Skeletal muscle satellite cell (primary cell): ENCODE data around the gene HES6.

Experiments used
- H3K27me3 ChIP-seq: 2 replicates; pipeline ENCODE4 v1.7.0; 2013; ENCODE audit warnings: low read length; ENCODE audit not compliant: control insufficient read depth, insufficient read depth
- H3K36me3 ChIP-seq: 2 replicates; pipeline ENCODE4 v1.7.0; 2013; ENCODE audit warnings: mild to moderate bottlenecking, control low read depth, low read length; ENCODE audit not compliant: insufficient read depth
- H3K4me1 ChIP-seq: 2 replicates; pipeline ENCODE4 v1.7.0; 2013; ENCODE audit warnings: low read length; ENCODE audit not compliant: control insufficient read depth, insufficient read depth
- H3K4me2 ChIP-seq: 2 replicates; pipeline ENCODE4 v1.7.0; 2013; ENCODE audit warnings: mild to moderate bottlenecking, low read length
- H3K4me3 ChIP-seq: 2 replicates; pipeline ENCODE4 v1.7.0; 2013; ENCODE audit warnings: low read length
- H3K9ac ChIP-seq: 2 replicates; pipeline ENCODE4 v1.7.0; 2013; ENCODE audit warnings: mild to moderate bottlenecking, low read depth, low read length, moderate library complexity
- H3K9me3 ChIP-seq: replicated peaks from 2 replicates; pipeline ENCODE4 v1.7.0; 2013; ENCODE audit warnings: mild to moderate bottlenecking, control low read depth, low read length

HES6 gene

DNA sequence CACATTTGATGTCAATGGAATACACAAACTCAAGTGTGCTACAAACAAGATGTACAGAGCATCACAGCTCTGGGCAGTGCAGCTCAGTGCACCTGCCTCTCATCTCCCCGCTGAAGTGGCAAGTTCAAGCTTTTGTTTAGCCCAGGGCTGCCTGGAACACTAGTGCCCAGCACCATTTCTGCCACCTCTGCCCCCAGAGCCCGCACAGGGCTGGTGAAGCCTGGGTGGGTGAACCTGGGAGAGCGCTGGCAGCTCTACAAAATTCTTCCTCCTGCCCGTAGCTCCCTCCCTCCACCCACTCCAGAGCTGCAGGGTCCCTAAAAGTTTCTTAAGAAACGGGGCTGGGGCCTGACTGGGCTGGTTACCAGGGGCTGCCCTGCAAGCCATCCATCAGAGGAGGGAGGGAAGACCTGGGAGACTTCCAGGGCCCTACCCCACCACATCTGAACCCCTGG lies 1.5 kb downstream of the HES6 start:
- Histone ChIP-seq H3K4me1 (peaks cover 16% of the 10 kb centered on the region), H3K9ac (no peak overlapping the region), H3K36me3 (no peaks in the 10 kb centered on the region), H3K4me2 (no peak overlapping the region), H3K9me3 (no peaks in the 10 kb centered on the region), H3K27me3 (peaks cover 23% of the 10 kb centered on the region), H3K4me3 (no peak overlapping the region)

DNA sequence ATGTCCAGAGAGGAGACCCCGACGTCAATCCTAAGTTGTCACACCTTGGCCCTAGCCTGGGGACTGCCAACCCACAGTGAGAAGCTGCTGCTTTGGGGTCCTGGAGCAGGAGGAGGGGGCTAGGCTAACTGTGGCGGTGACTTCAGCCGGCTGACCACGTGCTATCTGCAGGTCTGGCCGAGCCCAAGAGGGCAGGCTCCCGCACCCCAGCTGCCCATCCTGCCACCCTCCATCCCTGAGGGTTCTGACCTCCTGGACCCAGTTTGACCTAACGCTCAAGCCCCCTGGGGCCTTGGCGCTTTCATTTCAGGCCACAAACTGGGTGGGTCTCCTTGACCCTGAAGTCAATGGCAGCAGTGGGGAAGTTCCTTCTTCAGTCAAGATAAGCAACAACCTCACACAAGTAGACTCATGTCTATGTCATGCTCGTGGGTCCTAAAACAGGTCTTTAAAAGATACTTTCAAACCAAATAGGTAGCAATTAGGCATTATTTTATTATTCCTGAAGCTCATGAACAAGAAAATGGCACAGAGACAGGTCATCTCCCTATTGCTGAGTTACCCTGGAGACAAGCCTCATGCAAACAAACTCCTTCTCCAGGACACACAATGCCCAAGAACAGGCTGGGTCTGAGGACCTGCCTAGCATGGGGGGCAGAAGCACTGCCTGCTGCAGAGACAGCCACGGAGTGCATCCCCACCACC lies 2.3 kb downstream of the HES6 start:
- H3K4me2 ChIP-seq: no peak overlapping the region
- no peaks in the 10 kb centered on the region for H3K9me3 ChIP-seq
- H3K36me3 ChIP-seq: no peaks in the 10 kb centered on the region
- H3K27me3 ChIP-seq: peaks cover 23% of the 10 kb centered on the region
- H3K4me3 ChIP-seq: no peak overlapping the region
- H3K4me1 ChIP-seq: peaks cover 13% of the 10 kb centered on the region
- no peak overlapping the region for H3K9ac ChIP-seq

DNA sequence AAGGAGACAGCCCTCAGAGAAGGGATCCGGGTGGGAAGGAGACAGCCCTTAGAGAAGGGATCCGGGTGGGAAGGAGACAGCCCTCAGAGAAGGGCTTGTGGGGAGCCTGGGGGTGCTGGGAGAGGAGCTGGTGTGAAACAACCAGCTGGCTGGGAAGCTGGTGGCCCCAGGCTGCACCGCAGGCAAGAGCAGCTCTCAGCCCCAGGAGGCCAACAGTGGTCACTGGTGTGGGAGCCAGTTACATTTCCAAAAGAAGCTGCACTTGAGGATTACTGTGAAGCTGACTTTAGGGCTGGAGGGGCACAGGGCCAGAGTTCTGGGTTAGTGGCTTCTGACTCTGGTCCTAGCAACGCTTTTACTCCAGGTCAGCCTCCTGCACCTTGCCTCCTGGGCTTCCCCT lies 3.3 kb downstream of the HES6 start:
- H3K9ac ChIP-seq: no peak overlapping the region
- no peaks in the 10 kb centered on the region for H3K9me3 ChIP-seq
- no peaks in the 10 kb centered on the region for H3K36me3 ChIP-seq
- peaks cover 12% of the 10 kb centered on the region for H3K4me1 ChIP-seq
- H3K4me3 ChIP-seq: no peak overlapping the region
- no peak overlapping the region for H3K4me2 ChIP-seq
- H3K27me3 ChIP-seq: peaks cover 31% of the 10 kb centered on the region

DNA sequence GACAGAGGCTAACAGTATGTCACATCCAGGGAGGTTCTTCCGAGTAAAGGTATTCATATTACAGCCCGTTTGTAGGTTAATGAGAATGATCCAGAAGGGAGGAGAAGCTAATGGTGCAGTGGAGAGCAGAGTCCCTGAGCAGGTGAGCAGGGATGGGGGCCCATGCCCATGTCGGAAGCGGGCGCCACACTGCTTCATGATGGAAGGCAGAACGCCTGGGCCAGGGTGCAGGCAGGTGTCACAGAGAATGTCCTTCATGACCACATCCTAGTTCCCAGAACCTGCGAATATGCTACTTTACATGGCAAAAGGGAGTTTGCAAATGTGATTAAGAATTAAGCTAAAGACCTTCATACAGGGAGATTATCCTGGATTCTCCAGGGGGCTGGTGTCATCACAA lies 4.0 kb downstream of the HES6 start:
- H3K4me3 ChIP-seq: no peak overlapping the region
- H3K36me3 ChIP-seq: no peaks in the 10 kb centered on the region
- no peak overlapping the region for H3K9ac ChIP-seq
- no peaks in the 10 kb centered on the region for H3K9me3 ChIP-seq
- H3K4me1 ChIP-seq: peaks cover 9% of the 10 kb centered on the region
- H3K27me3 ChIP-seq: peaks cover 37% of the 10 kb centered on the region
- H3K4me2 ChIP-seq: no peak overlapping the region

- no peak overlapping the region for H3K4me3 ChIP-seq
- H3K9me3 ChIP-seq: no peaks in the 10 kb centered on the region
- H3K9ac ChIP-seq: no peak overlapping the region
- peaks cover 37% of the 10 kb centered on the region for H3K27me3 ChIP-seq
- peaks cover 7% of the 10 kb centered on the region for H3K4me1 ChIP-seq
- no peak overlapping the region for H3K4me2 ChIP-seq
- no peaks in the 10 kb centered on the region for H3K36me3 ChIP-seq
These were observed 4.5 kb downstream of the HES6 start for GRCh38 chr2:238235331-238235732.

- no peak overlapping the region for H3K4me2 ChIP-seq
- H3K4me1 ChIP-seq: no peaks in the 10 kb centered on the region
- no peak overlapping the region for H3K4me3 ChIP-seq
- no peaks in the 10 kb centered on the region for H3K9me3 ChIP-seq
- H3K27me3 ChIP-seq: peaks cover 43% of the 10 kb centered on the region
- H3K9ac ChIP-seq: no peak overlapping the region
- no peaks in the 10 kb centered on the region for H3K36me3 ChIP-seq
These were observed 6.2 kb downstream of the HES6 start for GRCh38 chr2:238233625-238234024.

DNA sequence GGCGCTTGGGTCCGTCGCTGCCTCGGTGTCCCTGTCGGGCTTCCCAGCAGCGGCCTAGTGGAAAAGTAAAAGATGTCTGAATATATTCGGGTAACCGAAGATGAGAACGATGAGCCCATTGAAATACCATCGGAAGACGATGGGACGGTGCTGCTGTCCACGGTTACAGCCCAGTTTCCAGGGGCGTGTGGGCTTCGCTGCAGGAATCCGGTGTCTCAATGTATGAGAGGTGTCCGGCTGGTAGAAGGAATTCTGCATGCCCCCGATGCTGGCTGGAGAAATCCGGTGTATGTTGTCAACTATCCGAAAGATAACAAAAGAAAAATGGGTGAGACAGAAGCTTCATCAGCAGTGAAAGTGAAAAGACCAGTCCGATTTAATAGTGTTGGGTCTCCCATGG lies 8.0 kb downstream of the HES6 start:
- Histone ChIP-seq H3K27me3 (peaks cover 38% of the 10 kb centered on the region), H3K4me3 (peak overlapping the region; percentile 67), H3K36me3 (no peaks in the 10 kb centered on the region), H3K4me2 (peak overlapping the region; percentile 53), H3K9me3 (no peaks in the 10 kb centered on the region), H3K9ac (no peak overlapping the region), H3K4me1 (no peaks in the 10 kb centered on the region)

GRCh38 chr2:238231251-238231793 lies 8.5 kb downstream of the HES6 start:
- Histone ChIP-seq H3K9ac (no peak overlapping the region), H3K9me3 (no peaks in the 10 kb centered on the region), H3K36me3 (no peaks in the 10 kb centered on the region), H3K4me2 (peak overlapping the region; percentile 53), H3K4me3 (peak overlapping the region; percentile 67), H3K4me1 (no peaks in the 10 kb centered on the region), H3K27me3 (peaks cover 33% of the 10 kb centered on the region)

DNA sequence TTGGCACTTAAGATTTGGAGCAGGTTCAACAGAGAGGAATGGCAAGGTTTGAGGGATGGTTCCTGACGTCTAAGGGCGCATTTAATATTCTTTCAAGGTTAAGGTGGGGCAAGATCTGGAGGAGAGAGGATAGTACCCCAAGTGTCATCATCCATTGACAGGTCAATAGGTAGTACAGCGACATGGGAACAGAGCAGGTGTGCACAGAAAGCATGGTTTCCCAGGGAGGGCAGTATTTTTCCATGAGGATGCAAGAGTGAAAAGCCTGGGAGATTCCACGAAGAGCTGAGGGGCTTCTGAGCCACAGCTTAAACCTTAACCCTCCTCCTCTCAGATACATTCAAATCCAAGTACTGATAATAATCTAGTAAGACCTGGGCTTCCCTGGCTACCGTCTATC lies 9.1 kb downstream of the HES6 start:
- Histone ChIP-seq H3K4me2 (no peak overlapping the region), H3K9me3 (no peaks in the 10 kb centered on the region), H3K4me1 (no peaks in the 10 kb centered on the region), H3K9ac (no peak overlapping the region), H3K27me3 (peaks cover 27% of the 10 kb centered on the region), H3K36me3 (no peaks in the 10 kb centered on the region), H3K4me3 (no peak overlapping the region)

DNA sequence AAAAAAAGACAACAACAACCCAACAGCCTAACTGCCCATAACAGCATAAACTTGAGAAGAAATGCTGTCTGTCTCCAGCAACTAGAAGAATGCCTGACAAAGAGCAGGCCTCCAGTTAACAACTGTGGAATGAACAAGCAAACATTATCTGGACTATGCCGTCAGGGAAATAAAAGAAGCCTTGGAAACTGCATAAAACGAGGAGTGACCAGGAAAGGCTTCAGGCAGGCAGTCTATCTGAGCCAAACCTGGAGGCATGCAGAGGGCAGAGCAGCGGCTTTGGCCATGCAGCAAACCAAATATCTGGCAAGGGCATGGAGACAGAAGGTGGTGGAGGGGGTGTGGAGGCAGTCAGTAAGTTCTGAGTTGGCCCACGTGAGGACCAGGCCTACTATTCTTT lies 11.1 kb downstream of the HES6 start:
- peaks cover 23% of the 10 kb centered on the region for H3K27me3 ChIP-seq
- no peaks in the 10 kb centered on the region for H3K4me1 ChIP-seq
- H3K9ac ChIP-seq: no peak overlapping the region
- H3K4me2 ChIP-seq: no peak overlapping the region
- no peaks in the 10 kb centered on the region for H3K9me3 ChIP-seq
- H3K4me3 ChIP-seq: no peak overlapping the region
- H3K36me3 ChIP-seq: no peaks in the 10 kb centered on the region

DNA sequence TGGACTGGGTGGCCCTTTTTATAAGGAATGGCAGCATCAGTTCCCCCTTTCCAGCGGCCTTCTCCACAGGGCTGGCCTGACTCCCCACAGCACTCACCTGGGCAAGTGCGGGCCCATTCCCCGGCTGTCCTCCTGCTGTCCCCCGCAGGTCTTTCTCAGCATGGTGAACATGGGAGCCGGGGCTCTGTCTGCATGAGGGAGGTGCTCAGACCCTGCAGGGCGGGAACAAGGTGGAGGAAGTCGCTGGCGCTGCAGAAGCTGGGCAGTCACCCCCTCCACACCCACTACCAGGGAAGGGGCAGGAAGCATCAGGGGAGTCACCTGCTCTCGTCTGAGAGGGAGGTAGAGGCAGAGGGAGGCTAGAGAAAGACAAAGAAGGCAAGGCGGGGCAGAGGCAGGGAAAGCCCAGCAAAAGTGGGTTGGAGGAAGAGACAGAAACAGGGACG lies 12.2 kb downstream of the HES6 start:
- Histone ChIP-seq H3K9me3 (no peaks in the 10 kb centered on the region), H3K9ac (no peak overlapping the region), H3K4me3 (no peak overlapping the region), H3K36me3 (no peaks in the 10 kb centered on the region), H3K27me3 (peaks cover 23% of the 10 kb centered on the region), H3K4me2 (no peak overlapping the region), H3K4me1 (no peaks in the 10 kb centered on the region)
